ENCODE results near the gene DPP6. TPM values are rescaled to one million over a fixed set of nuclear protein-coding genes. Genes with fewer than 3 reads are reported as not detected.

Gene DPP6
- total and polyA plus RNA-seq, 2 donors (not counting 1 experiment from before 2014, with no cell fraction given): not detected

DNA sequence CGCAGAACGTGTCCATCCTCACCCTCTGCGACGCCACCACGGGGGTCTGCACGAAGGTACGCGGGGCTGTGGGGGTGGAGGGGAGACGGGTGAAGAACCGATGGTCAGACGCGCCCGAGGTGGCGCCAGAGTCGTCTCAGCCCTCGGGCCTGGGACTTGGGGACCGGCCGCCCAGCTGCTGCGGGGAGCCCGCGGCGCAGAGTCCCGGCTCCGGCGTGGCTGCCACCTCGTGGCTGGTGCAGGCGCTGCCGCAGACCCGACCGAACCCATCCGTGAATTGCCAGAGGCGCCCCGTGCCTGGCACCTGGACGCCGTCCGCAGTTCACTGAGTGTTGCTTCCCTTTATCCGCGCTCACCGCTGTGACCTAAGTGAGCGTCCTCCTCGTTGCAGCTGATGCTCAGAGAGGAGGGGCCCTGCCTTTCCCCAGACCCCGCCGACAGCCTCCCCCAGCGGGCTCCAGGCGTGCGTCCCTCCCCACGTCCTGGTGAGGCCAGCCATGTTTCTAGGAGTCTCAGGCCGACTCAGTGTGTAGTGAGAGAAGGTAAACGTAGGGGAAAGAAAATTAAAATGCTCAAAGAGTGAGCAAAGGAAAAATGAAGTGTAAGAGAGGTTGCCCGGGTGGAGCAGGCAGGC is 742.1 kb downstream of the DPP6 start:
- peaks cover 14% of the 10 kb centered on the region for H3K27me3 Mint-ChIP-seq
- ATAC-seq (ENCODE audit: low read depth) (no peak), DNase-seq (no peak)
- no peak overlapping the region for H3K27ac ChIP-seq (ENCODE audit: low read length in 2 of 2)
- ChIA-PET CTCF (no interaction called here), POLR2A (no interaction called here)
- intact Hi-C loops (cut with micrococcal nuclease): no loop called here
- H3K4me3 ChIP-seq (ENCODE audit: control extremely low read depth in 1 of 5, extremely low read depth in 1 of 5, insufficient read depth in 1 of 5, low read depth in 2 of 5, low read length in 4 of 5): no peak overlapping the region
- no peaks in the 10 kb centered on the region for H3K36me3 ChIP-seq (replicated peaks in 1 of 2; ENCODE audit: control extremely low read depth in 1 of 2, control insufficient read depth in 1 of 2, extremely low read depth in 1 of 2, insufficient read depth in 2 of 2, low read length in 1 of 2)
- no peaks in the 10 kb centered on the region for H3K79me2 ChIP-seq (ENCODE audit: control insufficient read depth, insufficient read depth, low read length)
- H4K20me1 ChIP-seq (ENCODE audit: control insufficient read depth, insufficient read depth, low read length, poor library complexity, severe bottlenecking): no peaks in the 10 kb centered on the region
- H3K27ac Mint-ChIP-seq: no peak overlapping the region
- H3K27me3 ChIP-seq (replicated peaks in 1 of 4; ENCODE audit: control extremely low read depth in 1 of 4, control insufficient read depth in 3 of 4, insufficient read depth in 4 of 4, low read length in 3 of 4): no peaks in the 10 kb centered on the region
- H2AFZ ChIP-seq (ENCODE audit: insufficient read depth, low read depth, low read length, poor library complexity, severe bottlenecking): no peak overlapping the region
- no peak overlapping the region for H3K4me3 Mint-ChIP-seq
- no peaks in the 10 kb centered on the region for H3K4me1 ChIP-seq (ENCODE audit: control insufficient read depth in 2 of 2, insufficient read depth in 2 of 2, low read length in 2 of 2)
- peaks cover 0 to 9% (median 0%) of the 10 kb centered on the region in 3 donors for H3K9me3 ChIP-seq (ENCODE audit: control extremely low read depth in 1 of 3, control insufficient read depth in 2 of 3, insufficient read depth in 1 of 3, low read length in 2 of 3)
- no peak overlapping the region for H3K9ac ChIP-seq (ENCODE audit: low read length)
- no peak overlapping the region for H3K4me2 ChIP-seq (replicated peaks; ENCODE audit: low read depth, low read length, poor library complexity, severe bottlenecking)
- WGBS (ENCODE audit: insufficient coverage): 23% methylated on average over 48 of the region's 50 CpGs
- no peaks in the 10 kb centered on the region for H3K9me3 Mint-ChIP-seq (ENCODE audit: insufficient read depth)
- no peaks in the 10 kb centered on the region for H3K4me1 Mint-ChIP-seq
- TF ChIP-seq, protein P1, sequence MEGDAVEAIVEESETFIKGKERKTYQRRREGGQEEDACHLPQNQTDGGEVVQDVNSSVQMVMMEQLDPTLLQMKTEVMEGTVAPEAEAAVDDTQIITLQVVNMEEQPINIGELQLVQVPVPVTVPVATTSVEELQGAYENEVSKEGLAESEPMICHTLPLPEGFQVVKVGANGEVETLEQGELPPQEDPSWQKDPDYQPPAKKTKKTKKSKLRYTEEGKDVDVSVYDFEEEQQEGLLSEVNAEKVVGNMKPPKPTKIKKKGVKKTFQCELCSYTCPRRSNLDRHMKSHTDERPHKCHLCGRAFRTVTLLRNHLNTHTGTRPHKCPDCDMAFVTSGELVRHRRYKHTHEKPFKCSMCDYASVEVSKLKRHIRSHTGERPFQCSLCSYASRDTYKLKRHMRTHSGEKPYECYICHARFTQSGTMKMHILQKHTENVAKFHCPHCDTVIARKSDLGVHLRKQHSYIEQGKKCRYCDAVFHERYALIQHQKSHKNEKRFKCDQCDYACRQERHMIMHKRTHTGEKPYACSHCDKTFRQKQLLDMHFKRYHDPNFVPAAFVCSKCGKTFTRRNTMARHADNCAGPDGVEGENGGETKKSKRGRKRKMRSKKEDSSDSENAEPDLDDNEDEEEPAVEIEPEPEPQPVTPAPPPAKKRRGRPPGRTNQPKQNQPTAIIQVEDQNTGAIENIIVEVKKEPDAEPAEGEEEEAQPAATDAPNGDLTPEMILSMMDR (IDR thresholded peaks at IDR 0.05): no peak
- TF ChIP-seq EZH2 (IDR thresholded peaks at IDR 0.05; ENCODE audit: borderline replicate concordance, insufficient read depth, low read depth, low read length, poor library complexity, severe bottlenecking): no peak

DNA sequence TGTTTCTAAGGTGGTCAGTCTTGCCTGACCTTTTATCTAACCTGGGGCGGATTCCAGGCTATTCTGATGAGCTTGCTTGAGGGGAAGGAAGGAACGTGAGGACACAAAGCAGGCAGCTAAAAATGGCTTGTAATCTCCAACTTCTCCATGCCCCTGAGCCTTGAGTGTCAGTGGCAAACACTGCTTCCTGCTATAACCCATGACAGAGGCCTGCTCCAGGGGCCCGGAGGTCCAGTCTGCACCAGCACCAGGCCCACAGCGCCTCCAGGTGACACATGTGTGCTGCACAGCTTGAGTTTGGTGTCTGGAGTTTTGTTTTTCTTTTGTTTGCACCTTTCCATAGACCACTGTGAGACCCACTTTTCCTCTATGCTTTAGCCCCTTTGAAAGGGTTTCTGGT is 742.8 kb downstream of the DPP6 start:
- H3K4me1 Mint-ChIP-seq: no peaks in the 10 kb centered on the region
- Histone ChIP-seq H3K4me1 (ENCODE audit: control insufficient read depth in 2 of 2, insufficient read depth in 2 of 2, low read length in 2 of 2) (no peaks in the 10 kb centered on the region), H3K9ac (ENCODE audit: low read length) (no peak overlapping the region), H2AFZ (ENCODE audit: insufficient read depth, low read depth, low read length, poor library complexity, severe bottlenecking) (no peak overlapping the region), H3K27me3 (replicated peaks in 1 of 4; ENCODE audit: control extremely low read depth in 1 of 4, control insufficient read depth in 3 of 4, insufficient read depth in 4 of 4, low read length in 3 of 4) (no peaks in the 10 kb centered on the region), H3K27ac (ENCODE audit: low read length in 2 of 2) (no peak overlapping the region), H3K9me3 (ENCODE audit: control extremely low read depth in 1 of 3, control insufficient read depth in 2 of 3, insufficient read depth in 1 of 3, low read length in 2 of 3) (peaks cover 0 to 9% (median 0%) of the 10 kb centered on the region in 3 donors), H3K4me3 (ENCODE audit: control extremely low read depth in 1 of 5, extremely low read depth in 1 of 5, insufficient read depth in 1 of 5, low read depth in 2 of 5, low read length in 4 of 5) (no peak overlapping the region), H3K79me2 (ENCODE audit: control insufficient read depth, insufficient read depth, low read length) (no peaks in the 10 kb centered on the region), H4K20me1 (ENCODE audit: control insufficient read depth, insufficient read depth, low read length, poor library complexity, severe bottlenecking) (no peaks in the 10 kb centered on the region), H3K36me3 (replicated peaks in 1 of 2; ENCODE audit: control extremely low read depth in 1 of 2, control insufficient read depth in 1 of 2, extremely low read depth in 1 of 2, insufficient read depth in 2 of 2, low read length in 1 of 2) (no peaks in the 10 kb centered on the region), H3K4me2 (replicated peaks; ENCODE audit: low read depth, low read length, poor library complexity, severe bottlenecking) (no peak overlapping the region)
- DNase-seq: no peak
- WGBS (ENCODE audit: insufficient coverage): 61% methylated on average over 3 of the region's 4 CpGs
- ChIA-PET POLR2A (no interaction called here), CTCF (no interaction called here)
- TF ChIP-seq EZH2 (IDR thresholded peaks at IDR 0.05; ENCODE audit: borderline replicate concordance, insufficient read depth, low read depth, low read length, poor library complexity, severe bottlenecking): no peak
- TF ChIP-seq, protein P1 (IDR thresholded peaks at IDR 0.05): no peak
- peaks cover 14% of the 10 kb centered on the region for H3K27me3 Mint-ChIP-seq
- no peaks in the 10 kb centered on the region for H3K9me3 Mint-ChIP-seq (ENCODE audit: insufficient read depth)
- H3K27ac Mint-ChIP-seq: no peak overlapping the region
- intact Hi-C loops (cut with micrococcal nuclease): no loop called here
- no peak for ATAC-seq (ENCODE audit: low read depth)
- no peak overlapping the region for H3K4me3 Mint-ChIP-seq

All from B cell (primary cell).